Activated CD4-positive, alpha-beta T cell treated with anti-CD3 and anti-CD28 coated beads for 36 hours (primary cell): Measurements from ENCODE around the gene CYB5RL. TPM values are rescaled to one million over a fixed set of nuclear protein-coding genes. Genes with fewer than 3 reads are reported as not detected.

Source experiments
- ATAC-seq: fragments of 200-7000 bp; cut with Tn5 transposase; one replicate; pipeline ENCODE4 v1.10.0; 2021; ENCODE audit warnings: mild to moderate bottlenecking, moderate library complexity
- CTCF ChIA-PET: fragments of 350-600 bp; sonication (Branson Sonifier 250); formaldehyde crosslinking; loops from one replicate; lab custom pipeline; 2021; ENCODE audit warnings: antibody characterized with exemption; lab: Charles Lee
- POLR2A ChIA-PET: fragments of 350-600 bp; sonication (Branson Sonifier 250); formaldehyde crosslinking; loops from one replicate; lab custom pipeline; 2021; ENCODE audit warnings: antibody characterized with exemption, inconsistent platforms; lab: Charles Lee
- DNase-seq: peaks from one replicate; pipeline ENCODE4 v3.0.0-alpha.2; 2020
- H3K27ac Mint-ChIP-seq: one replicate; pipeline ENCODE4 v1.8.0; 2021; ENCODE audit warnings: mixed read lengths
- H3K27me3 Mint-ChIP-seq: one replicate; pipeline ENCODE4 v1.8.0; 2021; ENCODE audit warnings: mixed read lengths
- H3K36me3 Mint-ChIP-seq: one replicate; pipeline ENCODE4 v1.8.0; 2021; ENCODE audit warnings: low read depth, mixed read lengths
- H3K4me1 Mint-ChIP-seq: one replicate; pipeline ENCODE4 v1.8.0; 2021; ENCODE audit warnings: mixed read lengths
- H3K4me3 Mint-ChIP-seq: one replicate; pipeline ENCODE4 v1.8.0; 2021; ENCODE audit warnings: mild to moderate bottlenecking, moderate library complexity, mixed read lengths
- H3K9me3 Mint-ChIP-seq: one replicate; pipeline ENCODE4 v1.8.0; 2021; ENCODE audit warnings: low read depth, mixed read lengths
- intact Hi-C, 2 experiments: fragments of 100-400 bp; cut with DNase I in 1 of 2; cut with micrococcal nuclease in 1 of 2; formaldehyde crosslinking; loops; one replicate each; pipeline versions ENCODE4 v1.14.2 to v1.15.1; 2022 to 2024; cut with DNase I, micrococcal nuclease
- total RNA-seq, 2 experiments: library from RNA; stranded (reverse); gene quantifications; one replicate each; pipeline ENCODE4 v1.2.3, GENCODE V29; 2021

Gene CYB5RL
- total RNA-seq, 2 experiments from 2014 or later: 13.1 to 13.5 TPM

DNA sequence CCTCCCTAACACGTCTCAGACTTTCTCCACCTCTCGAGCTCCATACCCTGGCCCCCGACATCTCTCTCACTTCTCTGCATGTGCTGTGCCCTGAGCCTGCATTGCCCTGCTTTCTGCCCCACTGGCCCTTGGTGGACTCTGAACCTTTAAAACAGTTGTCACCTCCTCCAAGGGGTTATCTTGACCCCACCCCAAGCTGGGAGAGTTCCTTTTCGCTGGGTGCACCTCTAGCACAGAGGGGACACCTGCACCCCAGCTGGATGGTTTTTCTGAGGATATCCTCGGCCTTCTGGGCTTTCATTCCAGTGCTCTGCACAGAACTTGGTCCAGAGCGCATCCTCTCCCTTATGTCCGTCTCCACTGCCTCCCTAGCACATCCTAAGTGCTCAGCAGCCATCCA, 42.8 kb downstream of the CYB5RL start:
- CTCF ChIA-PET: interaction anchor here (0.7 kb wide), 1 partner anchor 38 kb away, joined by 3 read pairs; no protein-coding TSS in a partner anchor

DNA sequence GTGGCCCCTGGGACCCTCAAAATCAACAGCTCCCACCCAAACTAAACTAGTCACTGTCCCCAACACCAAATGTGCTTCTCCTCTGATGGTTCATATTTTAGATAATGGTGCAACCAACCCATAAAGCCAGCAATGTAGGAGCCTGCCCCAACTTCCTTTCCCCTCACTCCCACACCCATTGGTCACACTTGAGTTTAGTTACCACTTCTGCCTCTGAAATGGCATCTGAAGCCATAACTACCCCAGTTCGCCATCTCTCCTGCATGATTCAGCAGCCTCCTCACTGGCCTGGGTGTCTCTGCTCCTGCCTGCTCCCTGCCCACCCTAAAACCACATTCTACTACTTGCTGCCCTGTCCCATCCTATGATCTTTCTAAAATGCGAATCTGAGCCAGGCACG, 43.6 kb downstream of the CYB5RL start:
- intact Hi-C loops: no loop called here
- H3K4me3 Mint-ChIP-seq: no peak overlapping the region
- no peak for DNase-seq
- no peaks in the 10 kb centered on the region for H3K9me3 Mint-ChIP-seq
- H3K27me3 Mint-ChIP-seq: no peaks in the 10 kb centered on the region
- CTCF ChIA-PET: no interaction called here
- POLR2A ChIA-PET: no interaction called here
- no peaks in the 10 kb centered on the region for H3K36me3 Mint-ChIP-seq
- H3K4me1 Mint-ChIP-seq: no peaks in the 10 kb centered on the region
- H3K27ac Mint-ChIP-seq: no peak overlapping the region
- ATAC-seq: no peak

More for the DNA sequence above, 42.8 kb downstream of the CYB5RL start:
- ATAC-seq: no peak
- no peaks in the 10 kb centered on the region for H3K9me3 Mint-ChIP-seq
- DNase-seq: no peak
- no peak overlapping the region for H3K27ac Mint-ChIP-seq
- POLR2A ChIA-PET: no interaction called here
- no peaks in the 10 kb centered on the region for H3K36me3 Mint-ChIP-seq
- H3K4me3 Mint-ChIP-seq: no peak overlapping the region
- H3K4me1 Mint-ChIP-seq: no peaks in the 10 kb centered on the region
- intact Hi-C loops: no loop called here
- H3K27me3 Mint-ChIP-seq: no peaks in the 10 kb centered on the region

DNA sequence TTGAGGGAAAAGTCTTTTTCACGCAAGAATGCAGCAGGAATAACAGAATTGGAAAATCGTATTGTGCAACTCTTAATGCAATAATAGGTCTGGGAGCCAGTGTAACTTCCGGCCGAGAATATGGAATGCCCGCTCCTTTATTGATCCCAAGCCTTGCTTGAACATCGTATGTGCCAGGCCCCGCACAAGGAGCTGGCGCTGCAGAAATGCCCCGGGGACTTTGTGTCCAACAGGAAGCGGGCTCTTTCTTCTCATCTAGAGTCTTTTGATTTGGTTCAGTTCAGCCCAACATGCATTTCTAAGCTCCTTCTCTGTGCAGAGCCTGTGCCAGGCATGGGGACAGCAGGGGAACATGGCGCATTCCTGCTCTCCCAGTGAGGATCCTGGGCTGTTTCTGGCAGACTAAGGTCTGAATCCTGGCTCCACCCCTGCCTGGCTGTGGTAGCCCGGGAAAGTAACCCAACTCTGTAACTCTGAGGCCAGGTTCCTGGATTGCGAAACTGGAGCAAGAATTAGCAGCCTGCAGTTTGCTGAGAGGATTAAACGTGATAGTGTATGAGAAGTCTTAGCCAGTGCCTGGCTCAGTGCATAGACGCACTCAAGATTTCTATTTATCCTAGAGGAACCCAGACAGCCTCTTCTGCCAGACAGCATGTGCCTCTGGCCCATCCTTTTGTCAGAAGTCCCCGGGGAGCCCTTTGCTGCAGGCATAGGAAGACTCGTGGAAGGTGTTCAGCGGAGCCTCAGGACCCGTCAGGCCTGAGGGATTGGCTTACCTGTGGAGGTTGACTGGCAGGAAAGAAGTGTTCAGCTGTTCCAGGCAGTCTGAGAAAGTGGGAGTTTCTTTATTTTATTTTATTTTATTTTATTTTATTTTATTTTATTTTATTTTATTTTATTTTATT, 46.0 kb downstream of the CYB5RL start:
- Mint-ChIP-seq H3K4me1 (no peaks in the 10 kb centered on the region), H3K4me3 (no peak overlapping the region), H3K9me3 (no peaks in the 10 kb centered on the region), H3K36me3 (no peaks in the 10 kb centered on the region), H3K27me3 (no peaks in the 10 kb centered on the region), H3K27ac (no peak overlapping the region)
- intact Hi-C loops: no loop called here
- DNase-seq (no peak), ATAC-seq (no peak)
- ChIA-PET POLR2A (no interaction called here), CTCF (no interaction called here)

DNA sequence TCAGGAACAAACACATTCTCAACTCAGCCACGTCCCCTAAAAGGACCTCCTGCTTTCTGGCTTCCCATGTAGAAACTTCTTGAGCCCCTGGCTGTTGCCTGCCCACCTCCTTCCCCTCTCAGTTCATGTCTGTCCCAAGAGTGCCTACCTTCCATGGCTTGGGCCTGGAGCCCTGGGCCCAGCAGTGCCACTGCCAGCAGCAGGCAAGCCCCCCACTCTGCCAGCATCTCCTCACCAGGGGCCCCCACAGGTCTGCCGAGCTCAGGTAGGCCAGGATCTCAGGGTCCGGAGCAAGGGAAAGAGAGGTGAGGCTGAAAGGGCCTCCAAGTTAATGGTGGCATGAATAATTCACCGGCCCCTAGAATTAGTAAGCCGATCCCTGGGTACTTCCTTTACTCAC, 47.1 kb downstream of the CYB5RL start, which contains the start of gene CDCP2:
Gene CDCP2, minus strand, starts transcription at position 305 of the 400 bp plus-strand sequence. Its CDS starts 78 bp downstream, at position 227.
- Mint-ChIP-seq H3K27ac (no peak within 1 kb of the TSS), H3K9me3 (no peaks in the 10 kb centered on the region), H3K4me3 (no peak within 1 kb of the TSS), H3K27me3 (no peaks in the 10 kb centered on the region), H3K4me1 (no peaks in the 10 kb centered on the region), H3K36me3 (no peaks in the 10 kb centered on the region)
- ATAC-seq: no peak
- ChIA-PET CTCF (no interaction called here), POLR2A (no interaction called here)
- DNase-seq: no peak
- intact Hi-C loops: no loop called here

DNA sequence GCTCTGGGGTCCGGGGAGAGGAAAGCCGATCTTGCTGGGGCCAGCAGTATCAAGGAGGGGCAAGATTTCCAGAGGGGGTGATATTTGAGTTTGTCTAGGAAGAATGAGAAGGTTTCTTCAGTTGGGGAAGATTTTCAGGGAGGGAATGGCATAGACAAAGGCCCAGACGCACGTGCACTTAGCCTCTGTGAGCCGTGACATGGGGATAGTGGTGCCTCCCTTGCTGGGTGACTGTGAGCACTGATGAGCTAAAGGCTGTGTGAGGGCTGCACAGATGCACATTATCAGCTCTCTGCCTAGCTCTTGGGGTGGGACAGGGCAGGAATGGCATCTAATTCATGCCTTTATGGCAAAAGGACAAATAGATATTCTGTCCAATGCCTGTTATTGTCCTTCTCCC, 48.8 kb downstream of the CYB5RL start:
- intact Hi-C loops: no loop called here
- no peaks in the 10 kb centered on the region for H3K36me3 Mint-ChIP-seq

More for the DNA sequence above, 48.8 kb downstream of the CYB5RL start:
- ChIA-PET POLR2A (no interaction called here), CTCF (no interaction called here)
- no peaks in the 10 kb centered on the region for H3K27me3 Mint-ChIP-seq
- DNase-seq: no peak
- H3K9me3 Mint-ChIP-seq: no peaks in the 10 kb centered on the region
- H3K4me1 Mint-ChIP-seq: no peaks in the 10 kb centered on the region
- no peak for ATAC-seq
- no peak overlapping the region for H3K4me3 Mint-ChIP-seq
- no peak overlapping the region for H3K27ac Mint-ChIP-seq

Other genes with a start within 250 kb of the CYB5RL start
- not detected for gene LDLRAD1, start 181.8 kb downstream of the CYB5RL start, total RNA-seq
- 100 to 1,000 TPM in 1 of 2 experiments, 10 to 100 TPM in 1; 99.3 to 120 TPM for gene TMEM59, start 146.8 kb downstream of the CYB5RL start, total RNA-seq
- gene TCEANC2, start 146.4 kb downstream of the CYB5RL start, total RNA-seq: 10 to 100 TPM; 14.0 to 14.2 TPM
- not detected for gene CDCP2, start 47.0 kb downstream of the CYB5RL start, total RNA-seq
- 100 to 1,000 TPM; 177 to 189 TPM for gene MRPL37, start 137 bp upstream of the CYB5RL start, total RNA-seq
- gene SSBP3, start 206.4 kb upstream of the CYB5RL start, total RNA-seq: 10 to 100 TPM; 40.3 to 64.2 TPM